ENCODE data around the gene CCDC102B.

The CCDC102B gene

DNA sequence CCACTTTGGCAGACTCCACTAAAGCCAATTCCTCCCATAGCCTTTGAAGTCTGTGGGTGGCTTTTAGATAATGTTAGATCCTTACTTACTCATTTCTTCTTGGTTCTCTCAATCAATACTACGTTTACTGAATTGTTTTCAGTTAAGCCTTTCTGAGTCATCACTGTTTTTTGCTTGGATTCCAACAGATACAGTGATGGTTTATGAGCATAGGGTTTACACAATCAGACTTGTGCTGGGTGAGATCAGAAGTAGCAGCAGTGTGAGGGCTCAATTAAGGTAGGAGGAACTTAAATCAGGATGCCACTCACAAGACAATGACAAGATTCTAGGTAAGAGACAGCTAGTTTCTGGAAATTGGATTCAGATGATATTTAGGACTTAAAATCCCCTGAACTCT lies 305.1 kb downstream of the CCDC102B start:
- no peak for DNase-seq

Measured in activated gamma-delta T cell (primary cell).